Caco-2 (cell line): ENCODE data around the gene OR52N2. TPM values are rescaled to one million over a fixed set of nuclear protein-coding genes. Genes with fewer than 3 reads are reported as not detected.

Source experiments
- BruUV-seq: library from RNA; stranded (reverse); fragments of 400-500 nt; replicated peaks from 2 replicates; lab custom pipeline; 2021; lab: Mats Ljungman, UMichigan
- CTCF ChIA-PET: fragments of 300-600 bp; sonication (Branson Sonifier 250); formaldehyde crosslinking; loops from one replicate; lab custom pipeline; 2022; ENCODE audit warnings: antibody characterized with exemption; lab: Charles Lee
- POLR2A ChIA-PET: fragments of 300-600 bp; sonication (Branson Sonifier 250); formaldehyde crosslinking; loops from one replicate; lab custom pipeline; 2022; ENCODE audit warnings: antibody characterized with exemption; lab: Charles Lee
- DNase-seq, 2 experiments: peaks; one replicate each; pipeline versions ENCODE4 v3.0.0 to v3.0.0-alpha.2; 2020 to 2022
- H3K27me3 ChIP-seq: replicated peaks from 2 replicates; pipeline ENCODE4 v1.6.0; 2011; ENCODE audit warnings: low read length; ENCODE audit not compliant: control insufficient read depth, insufficient read depth
- H3K36me3 ChIP-seq: 2 replicates; pipeline ENCODE4 v1.5.1; 2011; ENCODE audit warnings: low read length; ENCODE audit not compliant: control insufficient read depth, insufficient read depth
- H3K4me1 ChIP-seq: fragments of 250-450 bp; sonication (Bioruptor Pico); 2 replicates; pipeline ENCODE4 v1.5.1; 2020; ENCODE audit warnings: mild to moderate bottlenecking
- H3K4me3 ChIP-seq: 2 replicates; pipeline ENCODE4 v1.5.1; 2011; ENCODE audit warnings: low read depth, mild to moderate bottlenecking, control low read depth, low read length
- H3K9me3 ChIP-seq: fragments of 250-450 bp; sonication (Bioruptor Pico); 2 replicates; pipeline ENCODE4 v1.5.1; 2020; ENCODE audit warnings: mild to moderate bottlenecking, moderate library complexity
- H3K27ac Mint-ChIP-seq: one replicate; pipeline ENCODE4 v1.8.0; 2022; ENCODE audit warnings: mixed read lengths; ENCODE audit not compliant: unreplicated experiment
- H3K27me3 Mint-ChIP-seq: one replicate; pipeline ENCODE4 v1.8.0; 2022; ENCODE audit warnings: mixed read lengths; ENCODE audit not compliant: insufficient read depth, unreplicated experiment
- H3K36me3 Mint-ChIP-seq: one replicate; pipeline ENCODE4 v1.8.0; 2022; ENCODE audit warnings: mild to moderate bottlenecking, mixed read lengths; ENCODE audit not compliant: insufficient read depth, unreplicated experiment
- H3K4me1 Mint-ChIP-seq: one replicate; pipeline ENCODE4 v1.8.0; 2022; ENCODE audit warnings: low read depth, mixed read lengths; ENCODE audit not compliant: unreplicated experiment
- H3K4me3 Mint-ChIP-seq: one replicate; pipeline ENCODE4 v1.8.0; 2022; ENCODE audit warnings: mild to moderate bottlenecking, moderate library complexity, mixed read lengths; ENCODE audit not compliant: unreplicated experiment
- H3K9me3 Mint-ChIP-seq: one replicate; pipeline ENCODE4 v1.8.0; 2022; ENCODE audit warnings: mixed read lengths; ENCODE audit not compliant: unreplicated experiment
- CTCF ChIP-seq, 2 experiments: fragments of 200-600 bp in 1 of 2; IDR thresholded peaks; 1 replicate in 1 of 2; 2 replicates in 1 of 2; pipeline versions ENCODE4 v1.5.1 to v1.8.0; 2011 to 2022; ENCODE audit warnings: antibody characterized with exemption in 1 of 2, control low read depth in 1 of 2, inconsistent platforms in 1 of 2, low read depth in 1 of 2, low read length in 1 of 2, mild to moderate bottlenecking in 1 of 2, moderate library complexity in 1 of 2; ENCODE audit not compliant: insufficient read depth in 1 of 2, severe bottlenecking in 1 of 2, unreplicated experiment in 1 of 2
- intact Hi-C: fragments of 100-400 bp; cut with micrococcal nuclease; formaldehyde crosslinking; loops from one replicate; pipeline ENCODE4 v1.10.0; 2022; ENCODE audit not compliant: unreplicated experiment
- total RNA-seq: library from RNA; stranded (reverse); gene quantifications from 2 replicates; pipeline ENCODE4 v1.2.3, GENCODE V29; 2022

The OR52N2 gene
- total RNA-seq, 1 experiment from 2014 or later: not detected

- intact Hi-C loops: no loop called here
- no peak within 1 kb of the TSS for H3K4me3 Mint-ChIP-seq
- no peaks in the 10 kb centered on the region for H3K9me3 Mint-ChIP-seq
- DNase-seq: no peak
- POLR2A ChIA-PET: no interaction called here
- CTCF ChIA-PET: no interaction called here
- H3K4me1 Mint-ChIP-seq: no peaks in the 10 kb centered on the region
- H3K36me3 ChIP-seq: no peaks in the 10 kb centered on the region
- H3K9me3 ChIP-seq: no peaks in the 10 kb centered on the region; the same call in 1 of the 2 replicates
- peaks cover 10% of the 10 kb centered on the region for H3K27me3 Mint-ChIP-seq
- TF ChIP-seq CTCF (IDR thresholded peaks at IDR 0.05; ENCODE audit: insufficient read depth in 1 of 2, low read depth in 1 of 2, low read length in 1 of 2, severe bottlenecking in 1 of 2, unreplicated experiment in 1 of 2): no peak
- H3K4me1 ChIP-seq: no peaks in the 10 kb centered on the region
- no TSS peak for BruUV-seq
- no peaks in the 10 kb centered on the region for H3K36me3 Mint-ChIP-seq
- H3K27ac Mint-ChIP-seq: no peak within 1 kb of the TSS
- no peaks in the 10 kb centered on the region for H3K27me3 ChIP-seq
- no peak within 1 kb of the TSS for H3K4me3 ChIP-seq
These were observed 48.9 kb downstream of the OR52N2 start, which contains the start of gene OR52E8 for GRCh38 chr11:5857590-5857989. TSS of gene OR52E8 (minus strand) at chr11:5857690. CDS start at chr11:5857690, 0 bp downstream.

GRCh38 chr11:5865826-5866225, 57.1 kb downstream of the OR52N2 start:
- DNase-seq: no peak
- Mint-ChIP-seq H3K4me3 (no peak overlapping the region), H3K27ac (no peak overlapping the region), H3K9me3 (no peaks in the 10 kb centered on the region), H3K36me3 (no peaks in the 10 kb centered on the region), H3K4me1 (no peaks in the 10 kb centered on the region), H3K27me3 (no peaks in the 10 kb centered on the region)
- no peak overlapping the region for H3K4me3 ChIP-seq
- intact Hi-C loops: no loop called here
- no peaks in the 10 kb centered on the region for H3K27me3 ChIP-seq
- TF ChIP-seq CTCF (IDR thresholded peaks at IDR 0.05; ENCODE audit: insufficient read depth in 1 of 2, low read depth in 1 of 2, low read length in 1 of 2, severe bottlenecking in 1 of 2, unreplicated experiment in 1 of 2): no peak
- CTCF ChIA-PET: no interaction called here
- no peaks in the 10 kb centered on the region for H3K9me3 ChIP-seq
- BruUV-seq: no TSS peak
- H3K36me3 ChIP-seq: no peaks in the 10 kb centered on the region
- POLR2A ChIA-PET: no interaction called here
- H3K4me1 ChIP-seq: no peaks in the 10 kb centered on the region

Other genes with a start within 250 kb of the OR52N2 start
- not detected in 2 replicates for gene OR52B6, start 228.0 kb upstream of the OR52N2 start, total RNA-seq
- gene TRIM6, start 212.3 kb upstream of the OR52N2 start, total RNA-seq: 0.43 and 0.53 TPM in 2 replicates
- gene TRIM34, start 183.9 kb upstream of the OR52N2 start, total RNA-seq: 4.3 and 4.7 TPM in 2 replicates
- gene TRIM5, start 123.8 kb upstream of the OR52N2 start, total RNA-seq: 21.9 and 25.2 TPM in 2 replicates
- gene TRIM22, start 119.1 kb upstream of the OR52N2 start, total RNA-seq: 0.58 TPM in 1 of 2 replicates, not detected in the other
- not detected in 2 replicates for gene OR56B1, start 72.5 kb upstream of the OR52N2 start, total RNA-seq
- gene OR52N4, start 54.7 kb upstream of the OR52N2 start, total RNA-seq: not detected in 2 replicates
- gene OR52N5, start 25.6 kb upstream of the OR52N2 start, total RNA-seq: not detected in 2 replicates
- gene OR52N1, start 17.7 kb upstream of the OR52N2 start, total RNA-seq: not detected in 2 replicates
- gene OR52E6, start 33.0 kb downstream of the OR52N2 start, total RNA-seq: not detected in 2 replicates
- not detected in 2 replicates for gene OR52E8, start 48.8 kb downstream of the OR52N2 start, total RNA-seq
- gene OR52E4, start 71.7 kb downstream of the OR52N2 start, total RNA-seq: not detected in 2 replicates
- gene OR52E5, start 84.3 kb downstream of the OR52N2 start, total RNA-seq: not detected in 2 replicates
- not detected in 2 replicates for gene OR56A3, start 133.3 kb downstream of the OR52N2 start, total RNA-seq
- not detected in 2 replicates for gene OR56A5, start 159.6 kb downstream of the OR52N2 start, total RNA-seq
- not detected in 2 replicates for gene OR52L1, start 178.1 kb downstream of the OR52N2 start, total RNA-seq
- gene OR56A4, start 198.0 kb downstream of the OR52N2 start, total RNA-seq: not detected in 2 replicates
- not detected in 2 replicates for gene OR56A1, start 221.8 kb downstream of the OR52N2 start, total RNA-seq